Measurements from ENCODE around the gene TMEM106C. TPM values are rescaled to one million over a fixed set of nuclear protein-coding genes. Genes with fewer than 3 reads are reported as not detected.

Gene TMEM106C
- total RNA-seq, 1 donor: 90.7 TPM

DNA sequence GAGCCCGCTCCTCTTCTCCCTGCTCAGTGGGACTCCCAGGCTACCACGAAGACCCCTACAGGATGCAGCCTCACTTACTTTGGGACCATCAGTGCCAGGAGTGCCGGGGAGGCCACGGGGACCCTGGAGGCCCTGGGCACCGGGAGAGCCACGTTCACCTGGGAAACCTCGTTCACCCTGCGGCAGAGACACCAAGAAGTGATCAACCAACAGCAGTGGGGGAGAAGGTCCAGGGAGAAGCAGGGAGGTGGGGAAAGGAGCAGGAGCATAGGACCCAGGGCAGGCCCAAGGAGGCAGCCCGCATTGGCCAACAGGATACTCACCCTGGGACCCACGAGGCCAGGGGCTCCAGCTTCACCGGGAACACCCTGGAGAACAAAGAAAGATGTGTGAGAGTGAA lies 19.4 kb downstream of the TMEM106C start:
- no peak for DNase-seq (ENCODE audit: low read depth)
- no peak overlapping the region for H3K4me3 ChIP-seq (ENCODE audit: low read depth, low read length)
- TF ChIP-seq CTCF (IDR thresholded peaks at IDR 0.05; ENCODE audit: insufficient read depth, low read length): no peak

DNA sequence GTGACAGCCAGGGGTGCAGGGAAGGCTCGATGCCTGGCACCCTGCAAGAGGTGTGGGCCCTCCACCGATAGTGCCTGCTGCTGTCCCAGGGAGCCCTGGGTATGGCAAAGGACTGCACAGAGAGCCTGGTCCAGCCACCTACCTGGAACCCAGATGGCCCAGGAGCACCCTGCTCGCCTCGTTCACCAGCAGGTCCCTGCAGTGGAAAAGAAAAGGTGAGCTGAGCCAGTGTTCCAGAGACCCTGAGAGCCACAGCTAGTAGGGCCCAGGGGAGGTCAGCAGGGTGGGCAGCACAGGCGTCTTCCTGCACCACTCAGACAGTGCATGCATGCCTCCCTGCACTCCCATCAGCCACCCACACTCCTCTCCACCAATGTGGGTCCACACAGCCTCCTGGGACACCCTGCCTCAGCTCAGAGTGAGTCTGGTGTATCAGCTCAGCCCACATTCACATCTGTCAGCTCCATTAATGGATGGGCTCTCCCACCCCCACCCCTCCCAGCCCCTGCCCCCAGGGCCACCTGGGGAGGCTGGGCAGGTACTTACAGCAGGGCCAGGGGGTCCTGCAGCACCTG lies 20.2 kb downstream of the TMEM106C start:
- no peak for TF ChIP-seq CTCF (IDR thresholded peaks at IDR 0.05; ENCODE audit: insufficient read depth, low read length)
- no peak overlapping the region for H3K4me3 ChIP-seq (ENCODE audit: low read depth, low read length)
- no peak for DNase-seq (ENCODE audit: low read depth)

DNA sequence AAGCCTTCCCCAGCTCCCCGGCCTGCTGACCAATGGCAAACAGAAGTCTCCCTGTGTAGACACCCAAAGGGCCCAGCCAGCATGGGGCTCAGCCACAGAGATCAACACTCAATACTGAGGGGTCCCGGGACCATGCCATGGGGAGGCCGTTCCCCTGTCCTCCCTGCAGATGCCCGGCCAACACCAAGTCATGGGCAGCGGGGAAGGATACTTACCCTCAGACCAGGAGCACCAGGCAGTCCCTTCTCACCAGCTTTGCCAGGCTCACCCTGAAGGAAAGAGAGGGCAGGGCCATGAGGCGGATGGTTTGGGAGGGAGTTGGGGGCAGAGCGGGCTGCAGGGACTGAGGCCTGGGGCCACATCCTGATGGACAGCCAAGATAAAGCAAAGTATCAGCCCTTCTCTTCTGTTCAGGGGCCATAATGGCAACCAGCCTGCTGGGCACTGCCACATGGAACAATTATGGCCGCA lies 21.0 kb downstream of the TMEM106C start:
- no peak for TF ChIP-seq CTCF (IDR thresholded peaks at IDR 0.05; ENCODE audit: insufficient read depth, low read length)
- no peak for DNase-seq (ENCODE audit: low read depth)
- no peak overlapping the region for H3K4me3 ChIP-seq (ENCODE audit: low read depth, low read length)

DNA sequence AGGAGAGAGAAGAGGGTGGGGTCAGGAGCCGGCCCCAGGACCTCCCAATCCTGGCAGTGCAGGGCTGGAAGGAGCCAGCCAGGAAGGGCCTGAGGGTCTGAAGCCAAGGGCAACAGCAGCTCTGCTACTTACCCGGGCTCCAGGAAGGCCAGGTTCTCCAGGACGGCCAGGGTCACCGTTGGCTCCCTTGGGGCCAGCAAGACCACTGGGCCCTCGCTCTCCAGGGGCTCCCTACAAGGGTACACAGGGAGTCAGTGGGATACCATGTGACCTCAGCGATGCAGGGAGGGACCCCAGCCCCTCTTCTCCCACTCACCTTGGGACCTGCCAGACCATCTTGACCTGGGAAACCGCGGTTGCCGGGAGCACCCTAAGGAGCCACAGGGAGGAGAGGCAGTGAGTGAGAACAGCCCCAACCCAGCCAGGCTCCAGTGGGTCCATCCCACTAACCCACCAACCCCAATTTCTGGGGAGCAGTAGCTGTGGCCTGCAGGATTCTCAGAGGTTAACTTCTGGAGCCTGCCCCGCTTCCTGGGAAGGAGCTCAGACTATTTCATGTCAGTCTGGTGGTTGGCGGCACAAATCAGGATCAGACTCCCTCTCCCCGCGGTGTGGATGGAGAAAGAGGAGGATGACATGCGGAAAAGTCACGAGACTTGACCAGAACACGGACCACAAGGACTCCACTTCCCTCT lies 22.3 kb downstream of the TMEM106C start:
- no peak for DNase-seq (ENCODE audit: low read depth)
- no peak for TF ChIP-seq CTCF (IDR thresholded peaks at IDR 0.05; ENCODE audit: insufficient read depth, low read length)

DNA sequence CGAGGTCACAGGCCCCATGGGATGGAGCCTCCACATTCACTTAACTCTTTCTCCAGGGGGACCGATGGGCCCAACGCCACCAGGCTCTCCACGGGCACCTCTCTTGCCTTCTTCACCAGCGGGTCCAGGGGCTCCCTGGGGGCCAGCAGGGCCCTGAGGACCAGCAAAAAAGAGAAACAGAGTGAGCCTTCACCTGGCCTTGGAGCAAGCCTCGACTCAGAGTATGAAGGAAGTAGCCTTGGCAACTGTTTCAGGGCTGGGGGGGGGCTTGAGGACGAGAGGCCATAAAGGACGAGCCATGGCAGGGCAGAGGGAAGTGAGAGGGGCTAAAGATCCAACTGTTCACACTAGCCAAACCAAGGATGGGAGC lies 22.9 kb downstream of the TMEM106C start:
- DNase-seq (ENCODE audit: low read depth): no peak
- H3K4me3 ChIP-seq (ENCODE audit: low read depth, low read length): no peak overlapping the region
- TF ChIP-seq CTCF (IDR thresholded peaks at IDR 0.05; ENCODE audit: insufficient read depth, low read length): no peak

More for the DNA sequence above, 22.3 kb downstream of the TMEM106C start:
- H3K4me3 ChIP-seq (ENCODE audit: low read depth, low read length): no peak overlapping the region

- no peak for DNase-seq (ENCODE audit: low read depth)
These were observed 23.4 kb downstream of the TMEM106C start for GRCh38 chr12:47986832-47987231.

More at GRCh38 chr12:47986832-47987231, 23.4 kb downstream of the TMEM106C start:
- TF ChIP-seq CTCF (IDR thresholded peaks at IDR 0.05; ENCODE audit: insufficient read depth, low read length): no peak
- no peak overlapping the region for H3K4me3 ChIP-seq (ENCODE audit: low read depth, low read length)
